GM08714 (cell line): ENCODE results near the gene ABI3BP.

Experiments
- H3K4me3 ChIP-seq: fragments of 200-500 bp; sonication (Bioruptor generic); 2 replicates; pipeline ENCODE4 v1.5.1; 2014; ENCODE audit warnings: mild to moderate bottlenecking, low read length, inconsistent platforms
- ZNF274 ChIP-seq: IDR thresholded peaks from 2 replicates; pipeline ENCODE4 v1.6.1; 2012; ENCODE audit warnings: mild to moderate bottlenecking, low read depth, low read length

Gene ABI3BP

GRCh38 chr3:100898681-100899080 lies 94.5 kb downstream of the ABI3BP start:
- H3K4me3 ChIP-seq = no peak overlapping the region
- no peak for TF ChIP-seq ZNF274

DNA sequence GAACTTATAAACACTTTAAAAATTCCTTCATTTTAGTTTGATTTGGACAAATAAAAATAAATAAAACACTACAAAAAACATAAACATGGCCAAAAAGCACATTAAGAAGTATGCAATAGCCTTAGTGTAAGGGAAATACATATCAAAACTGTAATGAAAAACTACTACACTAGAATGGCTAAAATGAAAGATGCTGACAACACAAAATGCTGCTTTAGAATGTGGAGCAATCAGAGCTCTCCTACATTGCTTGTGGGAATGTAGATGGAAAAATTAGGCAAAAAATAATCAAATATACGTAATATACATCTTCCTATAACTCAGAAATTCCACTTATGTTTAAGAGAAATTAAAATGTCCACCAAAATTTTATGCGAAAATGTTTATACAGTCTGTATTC lies 96.2 kb downstream of the ABI3BP start:
- TF ChIP-seq ZNF274 = no peak

DNA sequence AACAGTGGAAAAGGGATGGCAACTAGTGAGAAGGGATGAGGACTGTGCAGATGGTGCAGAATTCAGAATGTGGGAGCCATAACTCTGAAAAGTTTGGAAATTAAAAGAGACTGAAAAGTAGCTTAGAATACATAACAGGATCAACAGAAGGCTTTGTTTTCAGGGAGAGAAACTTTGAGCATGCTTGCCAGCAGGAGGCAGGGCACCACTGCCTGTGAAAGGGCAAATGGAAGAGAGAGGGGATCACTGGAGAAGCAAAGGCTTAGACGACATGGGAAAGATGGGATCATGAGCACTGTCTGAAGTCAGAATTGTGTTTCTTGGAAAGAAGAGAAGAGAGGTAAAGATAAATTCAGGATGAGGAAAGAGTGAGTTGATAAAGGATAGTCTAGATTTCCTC lies 99.6 kb downstream of the ABI3BP start:
- no peak for TF ChIP-seq ZNF274

More for the DNA sequence above, 96.2 kb downstream of the ABI3BP start:
- no peak overlapping the region for H3K4me3 ChIP-seq

DNA sequence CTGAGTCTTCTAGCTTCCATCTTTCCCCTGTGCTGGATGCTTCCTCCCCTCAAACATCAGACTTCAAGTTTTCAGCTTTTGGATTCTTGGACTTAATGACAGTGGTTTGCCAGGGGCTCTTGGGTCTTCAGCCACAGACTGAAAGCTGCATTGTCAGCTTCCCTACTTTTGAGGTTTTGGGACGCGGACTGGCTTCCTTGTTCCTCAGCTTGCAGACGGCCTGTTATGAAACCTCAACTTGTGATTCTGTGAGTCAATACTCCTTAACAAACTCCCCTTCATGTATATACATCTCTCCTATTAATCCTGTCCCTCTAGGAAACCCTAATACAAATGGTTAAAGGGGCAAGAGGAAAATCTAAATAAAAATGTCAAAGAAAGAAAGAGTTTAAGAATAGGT lies 100.1 kb downstream of the ABI3BP start:
- TF ChIP-seq ZNF274 = no peak
- H3K4me3 ChIP-seq = no peak overlapping the region

More for the DNA sequence above, 99.6 kb downstream of the ABI3BP start:
- H3K4me3 ChIP-seq = no peak overlapping the region

DNA sequence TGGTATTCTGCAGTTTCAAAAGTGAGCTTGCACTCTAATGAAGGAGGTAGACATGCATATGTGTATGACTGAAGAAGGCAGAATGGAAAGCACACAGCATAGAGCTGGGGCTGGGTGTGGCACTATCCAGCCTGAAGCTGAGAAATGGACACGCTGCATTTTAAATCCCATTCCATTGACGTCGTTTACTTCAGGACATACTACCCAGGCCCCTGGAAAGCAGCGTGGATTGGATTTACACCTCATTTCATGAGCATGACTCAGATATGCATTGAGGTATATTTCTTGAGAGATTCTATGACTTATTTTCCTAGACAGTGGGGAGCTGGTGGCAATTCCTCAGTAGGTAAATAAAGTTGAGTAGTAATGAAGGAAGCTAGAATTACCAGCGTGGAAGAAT lies 101.4 kb downstream of the ABI3BP start:
- no peak for TF ChIP-seq ZNF274
- H3K4me3 ChIP-seq = no peak overlapping the region

- no peak for TF ChIP-seq ZNF274
Observed at GRCh38 chr3:100891033-100891432, 102.2 kb downstream of the ABI3BP start.

GRCh38 chr3:100888881-100889280 lies 104.3 kb downstream of the ABI3BP start:
- TF ChIP-seq ZNF274 = no peak
- no peak overlapping the region for H3K4me3 ChIP-seq

More at GRCh38 chr3:100891033-100891432, 102.2 kb downstream of the ABI3BP start:
- no peak overlapping the region for H3K4me3 ChIP-seq

- H3K4me3 ChIP-seq = no peak overlapping the region
- TF ChIP-seq ZNF274 = no peak
Observed at GRCh38 chr3:100882571-100882984, 110.6 kb downstream of the ABI3BP start.

- TF ChIP-seq ZNF274 = no peak
- H3K4me3 ChIP-seq = no peak overlapping the region
Observed at GRCh38 chr3:100880845-100881244, 112.4 kb downstream of the ABI3BP start.

GRCh38 chr3:100880072-100880471 lies 113.1 kb downstream of the ABI3BP start:
- H3K4me3 ChIP-seq = no peak overlapping the region
- TF ChIP-seq ZNF274 = no peak

DNA sequence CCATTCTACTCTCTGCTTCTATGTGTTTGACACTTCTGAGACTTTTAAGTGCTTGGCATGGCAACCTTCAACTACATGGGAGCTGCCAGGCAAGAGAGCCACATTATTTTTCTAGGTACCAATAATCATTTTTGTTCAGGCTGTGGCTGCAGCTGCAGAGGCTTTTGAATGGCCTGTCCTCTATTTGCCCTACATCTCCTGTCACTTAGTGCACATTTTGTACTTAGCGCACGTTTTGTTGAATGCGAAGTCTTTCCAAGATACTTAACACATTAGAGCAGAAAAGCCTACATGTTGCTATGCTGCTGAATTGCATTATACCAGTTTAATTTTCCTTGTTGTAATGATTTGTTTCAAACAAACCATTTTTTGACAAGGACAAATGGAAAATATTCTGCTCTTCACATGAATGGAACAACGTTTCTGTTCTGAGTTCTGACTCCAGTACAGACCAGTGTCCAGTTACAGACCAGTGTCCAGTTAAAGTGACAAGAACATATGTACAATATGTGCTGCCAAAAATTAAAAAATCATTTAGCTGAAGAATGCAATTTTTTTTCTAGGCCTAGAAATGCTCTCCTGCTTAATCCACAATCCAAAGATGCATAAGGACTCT lies 113.9 kb downstream of the ABI3BP start:
- no peak for TF ChIP-seq ZNF274
- H3K4me3 ChIP-seq = no peak overlapping the region

GRCh38 chr3:100877286-100877685 lies 115.9 kb downstream of the ABI3BP start:
- no peak for TF ChIP-seq ZNF274

GRCh38 chr3:100875239-100875638 lies 118.0 kb downstream of the ABI3BP start:
- no peak overlapping the region for H3K4me3 ChIP-seq
- no peak for TF ChIP-seq ZNF274

More at GRCh38 chr3:100877286-100877685, 115.9 kb downstream of the ABI3BP start:
- no peak overlapping the region for H3K4me3 ChIP-seq

DNA sequence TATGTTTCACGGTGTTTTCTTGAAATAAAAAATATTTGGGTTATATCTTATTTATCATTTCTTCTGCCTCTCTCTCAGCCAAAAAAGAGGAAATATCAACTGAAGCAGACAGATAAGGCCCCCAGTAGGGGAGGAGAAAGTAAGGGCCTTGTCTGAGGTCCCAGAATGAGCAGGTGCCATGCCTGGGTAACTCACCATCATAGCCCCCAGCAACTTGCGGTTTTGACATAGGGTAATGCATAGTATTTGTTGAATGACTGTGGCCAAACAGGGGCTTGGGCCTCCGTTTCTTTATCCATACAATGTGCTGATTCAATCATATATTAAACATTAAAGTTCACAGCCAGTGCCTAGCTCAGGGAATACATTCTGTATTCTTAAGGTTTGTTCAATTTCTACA lies 119.6 kb downstream of the ABI3BP start:
- H3K4me3 ChIP-seq = no peak overlapping the region
- TF ChIP-seq ZNF274 = no peak

- TF ChIP-seq ZNF274 = no peak
- no peak overlapping the region for H3K4me3 ChIP-seq
Observed at GRCh38 chr3:100871306-100871705, 121.9 kb downstream of the ABI3BP start.

DNA sequence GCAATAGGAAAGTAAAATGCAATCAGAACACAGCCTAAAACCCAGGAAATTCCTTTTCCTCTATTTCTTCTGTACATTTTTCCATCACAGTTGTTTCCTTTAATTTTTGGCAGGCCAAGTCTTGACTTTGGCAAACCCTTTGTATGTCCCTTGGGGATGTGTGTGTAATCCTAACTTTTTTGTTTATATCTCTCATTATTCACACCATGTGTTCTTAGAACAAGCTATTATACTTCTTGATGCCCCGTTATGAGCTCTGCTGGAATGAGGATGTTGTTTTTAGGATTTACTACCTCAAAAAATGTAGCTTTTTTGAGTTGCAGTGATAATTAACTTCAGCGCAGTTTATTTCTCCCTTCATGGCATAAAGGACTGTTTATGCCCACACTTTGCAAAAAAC lies 123.4 kb downstream of the ABI3BP start:
- no peak for TF ChIP-seq ZNF274
- H3K4me3 ChIP-seq = no peak overlapping the region
